Activated T-cell treated with anti-CD3 and anti-CD28 coated beads for 1 hour (primary cell): ENCODE measurements around the gene METTL2B.
"Not testable (repeated sequence)": the region's sequence is repeated elsewhere in the genome, so short reads cannot be mapped to it uniquely, and the experiment has no call there.

Experiments used
- DNase-seq: peaks from one replicate; pipeline ENCODE4 v3.0.0-alpha.2; 2020; ENCODE audit warnings: low read depth

METTL2B gene

DNA sequence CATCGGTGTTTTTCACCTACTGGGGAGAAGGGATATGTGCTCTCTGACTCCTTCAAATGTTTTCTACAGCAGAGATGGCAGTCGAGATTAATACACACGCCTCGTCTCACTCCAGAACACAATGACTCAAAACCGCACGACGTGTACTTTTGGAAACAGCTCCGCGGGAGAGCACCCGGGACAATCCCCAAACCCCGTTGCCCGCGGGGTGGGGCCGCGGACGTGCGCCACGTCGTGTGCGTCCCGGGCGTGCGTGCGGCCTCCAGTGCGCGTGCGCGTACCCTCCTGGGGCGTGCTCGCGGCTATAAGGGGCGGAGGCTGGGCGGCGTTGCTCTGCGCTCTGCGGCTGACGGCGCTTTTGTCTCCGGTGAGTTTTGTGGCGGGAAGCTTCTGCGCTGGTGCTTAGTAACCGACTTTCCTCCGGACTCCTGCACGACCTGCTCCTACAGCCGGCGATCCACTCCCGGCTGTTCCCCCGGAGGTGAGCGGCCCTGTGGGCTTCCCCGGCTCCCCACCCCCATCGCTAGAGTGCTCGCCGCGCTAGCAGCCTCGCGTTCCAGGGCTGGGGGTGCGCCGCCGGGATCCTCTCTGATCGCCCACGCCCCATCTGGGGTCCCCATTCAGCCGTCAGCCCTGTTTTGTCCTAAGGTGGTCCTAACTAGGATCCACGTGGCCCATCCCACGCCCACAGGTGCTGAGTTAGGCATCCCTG, 20.8 kb upstream of the METTL2B start, which contains the start of gene HILPDA:
Gene HILPDA (plus strand): TSS at position 336 of the 712 bp plus-strand sequence. CDS start 1,391 bp downstream, outside the sequence.
- peak; percentile 89 for DNase-seq

- no peak for DNase-seq
Measured at GRCh38 chr7:128456255-128456725, 20.3 kb upstream of the METTL2B start.

GRCh38 chr7:128457385-128457784, 19.2 kb upstream of the METTL2B start:
- not testable (repeated sequence) for DNase-seq

DNA sequence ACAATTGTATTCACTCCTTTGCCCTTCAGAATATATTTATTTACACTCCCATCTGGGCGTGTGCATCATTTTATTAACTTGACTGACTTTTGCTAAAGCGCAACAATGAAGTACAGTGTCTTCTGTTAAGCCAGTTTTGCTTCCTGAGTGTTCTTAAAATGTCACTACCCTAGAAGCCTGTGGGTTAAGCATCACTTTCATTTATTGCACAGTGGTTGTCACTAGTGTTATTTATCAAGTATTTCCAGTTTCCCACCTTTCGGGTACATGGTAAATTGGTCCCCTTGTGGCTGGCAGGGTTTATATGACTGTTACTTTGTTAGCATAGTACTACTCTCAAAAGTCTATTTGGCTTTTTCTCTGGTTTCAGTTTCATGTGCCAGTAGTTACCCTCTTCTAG, 17.6 kb upstream of the METTL2B start:
- no peak for DNase-seq

GRCh38 chr7:128459394-128459878, 17.1 kb upstream of the METTL2B start:
- DNase-seq, result peak; percentile 50

DNA sequence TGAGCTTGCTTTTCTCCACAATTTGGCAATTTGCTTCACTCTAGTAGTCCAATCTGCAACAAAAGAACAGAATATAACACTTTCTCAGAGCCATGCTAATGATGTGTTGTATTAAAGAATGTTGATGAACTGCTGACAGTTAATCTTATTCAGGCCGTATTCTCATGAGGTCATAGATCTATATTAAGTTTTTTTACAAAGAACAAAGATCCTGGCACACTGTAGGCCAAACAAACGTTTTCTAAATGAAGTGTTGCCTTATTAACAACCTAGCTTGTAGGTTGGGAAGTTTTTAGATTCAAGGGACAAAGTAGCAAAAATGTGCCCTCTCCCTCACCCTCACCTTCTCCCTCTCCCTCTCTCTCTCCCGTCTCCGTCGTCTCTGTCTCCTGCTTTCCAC, 14.1 kb upstream of the METTL2B start:
- DNase-seq, result no peak

DNA sequence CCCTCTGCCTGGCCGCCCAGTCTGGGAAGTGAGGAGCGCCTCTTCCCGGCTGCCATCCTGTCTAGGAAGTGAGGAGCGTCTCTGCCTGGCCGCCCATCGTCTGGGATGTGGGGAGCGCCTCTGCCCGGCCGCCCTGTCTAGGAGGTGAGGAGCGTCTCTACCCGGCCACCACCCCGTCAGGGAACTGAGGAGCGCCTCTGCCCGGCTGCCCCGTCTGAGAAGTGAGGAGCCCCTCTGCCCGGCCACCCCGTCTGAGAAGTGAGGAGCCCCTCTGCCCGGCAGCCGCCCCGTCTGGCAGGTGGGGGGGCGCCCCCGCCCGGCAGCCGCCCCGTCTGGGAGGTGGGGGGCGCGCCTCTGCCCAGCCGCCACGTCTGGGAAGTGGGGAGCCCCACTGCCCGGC, 13.2 kb upstream of the METTL2B start:
- DNase-seq, result not testable (repeated sequence)

GRCh38 chr7:128463933-128464332, 12.6 kb upstream of the METTL2B start:
- not testable (repeated sequence) for DNase-seq

- DNase-seq, result not testable (repeated sequence)
Measured at GRCh38 chr7:128466871-128467270, 9.7 kb upstream of the METTL2B start.

- not testable (repeated sequence) for DNase-seq
Measured at GRCh38 chr7:128477336-128477690, 765 bp downstream of the METTL2B start.

GRCh38 chr7:128479082-128479481, 2.5 kb downstream of the METTL2B start:
- DNase-seq, result not testable (repeated sequence)

GRCh38 chr7:128488134-128488533, 11.6 kb downstream of the METTL2B start:
- not testable (repeated sequence) for DNase-seq

GRCh38 chr7:128497405-128497804, 20.9 kb downstream of the METTL2B start:
- DNase-seq, result no peak

- not testable (repeated sequence) for DNase-seq
Measured at GRCh38 chr7:128505416-128505815, 28.9 kb downstream of the METTL2B start.

DNA sequence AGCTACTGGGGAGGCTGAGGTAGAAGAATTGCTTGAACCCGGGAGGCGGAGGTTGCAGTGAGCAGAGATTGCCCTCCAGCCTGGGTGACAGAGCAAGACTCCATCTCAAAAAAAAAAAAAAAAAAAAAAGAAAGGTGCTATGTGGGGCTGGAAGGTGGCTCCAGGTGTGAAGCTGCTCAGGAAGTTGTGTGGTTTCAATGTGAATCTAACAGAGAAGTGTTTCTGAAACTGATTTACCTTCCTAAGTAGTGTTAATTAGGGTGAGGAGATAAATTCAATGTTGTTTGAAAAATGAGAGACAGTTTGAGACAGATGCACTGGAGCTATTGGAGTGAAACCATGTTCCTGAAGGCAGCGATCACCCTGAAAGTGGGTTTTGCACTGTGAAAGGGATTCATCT, 30.3 kb downstream of the METTL2B start:
- DNase-seq, result not testable (repeated sequence)

- not testable (repeated sequence) for DNase-seq
Measured at GRCh38 chr7:128507321-128507993, 30.9 kb downstream of the METTL2B start.

- not testable (repeated sequence) for DNase-seq
Measured at GRCh38 chr7:128511692-128512091, 35.1 kb downstream of the METTL2B start.

DNA sequence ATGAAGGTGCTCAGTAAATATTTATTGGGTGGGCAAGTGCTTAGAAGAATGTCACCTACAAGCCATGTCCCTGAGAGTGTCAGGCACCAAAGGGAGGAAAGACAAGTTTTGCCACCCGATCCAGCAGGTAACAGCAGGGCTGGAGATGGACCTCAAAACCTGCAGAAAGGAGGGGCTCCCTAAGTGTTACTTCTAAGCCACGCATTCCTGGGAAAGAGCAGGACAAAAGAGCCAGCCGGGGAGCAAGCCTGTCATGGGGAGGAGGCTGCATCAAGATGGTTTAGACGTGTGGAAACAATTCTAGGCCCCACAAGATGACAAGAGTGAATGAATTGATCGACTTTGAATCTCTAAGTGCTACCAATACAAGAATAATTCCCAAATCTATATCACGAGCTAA, 38.7 kb downstream of the METTL2B start:
- not testable (repeated sequence) for DNase-seq

GRCh38 chr7:128517023-128517422, 40.5 kb downstream of the METTL2B start:
- not testable (repeated sequence) for DNase-seq

DNA sequence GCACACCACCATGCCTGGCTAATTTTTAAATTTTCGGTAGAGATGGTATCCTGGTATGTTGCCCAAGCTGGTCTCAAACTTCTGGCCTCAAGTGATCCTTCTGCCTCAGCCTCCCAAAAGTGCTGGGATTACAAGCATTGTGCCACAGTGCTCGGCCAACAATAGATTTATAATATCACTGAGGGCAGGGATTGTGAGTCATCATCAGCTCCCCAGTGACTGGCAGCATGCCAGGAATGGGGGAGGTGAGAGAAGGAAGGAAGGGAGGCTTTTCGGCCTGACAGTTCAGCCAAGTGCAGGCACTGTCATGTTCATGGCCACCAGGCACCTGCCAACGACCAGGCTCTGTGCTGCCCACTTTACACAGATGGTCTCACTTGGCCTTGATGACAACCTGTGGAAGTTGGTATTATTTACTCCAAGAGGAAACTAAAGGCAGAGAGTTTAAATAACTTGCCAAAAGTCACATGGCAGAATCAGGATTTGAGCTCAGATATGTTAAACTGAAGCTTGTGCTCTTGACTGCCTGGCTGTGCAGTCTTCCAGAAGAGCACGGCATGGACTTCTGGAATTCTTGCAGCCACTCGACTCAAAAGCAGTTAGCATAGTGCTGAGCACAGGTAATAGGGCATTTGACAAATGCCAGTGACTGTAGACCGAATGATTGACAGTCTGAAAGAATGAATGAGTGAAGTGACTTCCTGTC, 46.8 kb downstream of the METTL2B start:
- peak; percentile 83 for DNase-seq

DNA sequence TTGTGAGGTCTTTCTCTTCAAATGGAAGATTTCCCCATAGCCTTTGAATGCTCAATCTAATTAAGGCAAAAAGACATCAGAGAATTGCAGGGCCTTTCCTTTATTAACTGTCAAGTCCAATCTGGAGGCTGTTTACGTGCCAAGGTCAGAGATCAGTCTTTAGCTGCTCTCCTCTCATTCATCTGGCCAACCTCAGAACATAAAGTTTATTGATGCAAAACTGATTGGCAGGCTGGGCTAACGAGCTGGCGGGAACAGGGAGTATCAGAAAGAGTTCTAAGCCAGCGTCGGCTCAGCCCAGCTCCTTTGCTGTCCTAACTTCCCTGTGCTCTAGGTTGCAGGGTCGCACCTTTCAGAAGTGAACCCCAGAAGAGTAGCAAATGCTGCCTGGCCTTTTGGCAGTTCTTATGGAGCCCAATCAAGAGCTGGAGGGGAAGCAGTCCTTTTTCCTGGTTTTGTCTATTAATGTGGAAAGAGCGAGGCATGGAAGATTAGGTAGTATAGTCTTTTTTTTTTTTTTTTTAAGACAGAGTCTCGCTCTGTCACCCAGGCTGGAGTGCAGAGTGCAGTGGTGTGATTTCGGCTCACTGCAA, 47.5 kb downstream of the METTL2B start:
- not testable (repeated sequence) for DNase-seq

DNA sequence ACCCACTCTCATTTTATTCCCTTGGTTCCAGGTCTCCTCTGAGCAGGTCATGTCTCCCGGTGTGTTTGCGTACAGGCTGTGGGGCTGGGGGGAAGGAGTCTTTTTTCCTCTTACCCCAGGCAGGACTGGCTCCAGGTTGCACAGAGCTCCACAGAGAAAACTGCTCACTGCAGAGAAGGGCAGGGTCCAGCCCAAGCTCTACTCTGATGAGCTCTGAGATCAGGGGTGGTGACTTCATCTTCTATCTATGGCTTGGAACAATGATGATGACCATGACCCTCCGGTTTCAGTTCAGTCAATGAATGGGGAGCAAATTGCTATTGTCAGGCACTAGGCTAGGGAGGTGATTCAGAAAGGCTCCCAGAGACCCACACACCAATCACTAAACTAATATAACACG, 49.0 kb downstream of the METTL2B start:
- DNase-seq, result not testable (repeated sequence)
